Tibial nerve (tissue), 4 donors: Measurements from ENCODE around the gene HOTAIR.

Source experiments
- CTCF ChIP-seq, 5 experiments: fragments of 200-600 bp in 3 of 5; fragments of 450-650 bp in 2 of 5; sonication (generic) in 3 of 5; IDR thresholded peaks; one replicate each; pipeline ENCODE4 v1.5.1; 2016 to 2019; ENCODE audit warnings: antibody characterized with exemption in 5 of 5, mild to moderate bottlenecking in 3 of 5, moderate library complexity in 2 of 5
- EP300 ChIP-seq, 2 donors: sonication (generic); formaldehyde crosslinking; IDR thresholded peaks; one replicate each; pipeline ENCODE4 v1.6.1; 2017; ENCODE audit warnings: antibody characterized with exemption in 2 of 2, mild to moderate bottlenecking in 1 of 2
- POLR2A ChIP-seq, 2 donors: fragments of 450-650 bp; IDR thresholded peaks; one replicate each; pipeline ENCODE4 v1.6.1; 2017; ENCODE audit warnings: antibody characterized with exemption in 2 of 2, mild to moderate bottlenecking in 2 of 2, moderate library complexity in 2 of 2

GRCh38 chr12:53969588-53970259 lies 5.0 kb downstream of the HOTAIR start:
- no peak for TF ChIP-seq CTCF (IDR thresholded peaks at IDR 0.05)
- no peak for TF ChIP-seq POLR2A (IDR thresholded peaks at IDR 0.05)
- TF ChIP-seq EP300 (IDR thresholded peaks at IDR 0.05): no peak
